Ovary (tissue), 9 donors: ENCODE data around the gene TRAK1. TPM values are rescaled to one million over a fixed set of nuclear protein-coding genes. Genes with fewer than 3 reads are reported as not detected.

Experiments used
- DNase-seq, 5 donors: peaks; one replicate each; pipeline ENCODE4 v3.0.0-alpha.2; 2019 to 2020
- H3K27ac ChIP-seq, 2 donors: fragments of 200-600 bp; one replicate each; pipeline versions ENCODE4 v1.5.1 to v1.8.0; 2019 to 2022
- H3K27me3 ChIP-seq: fragments of 200-600 bp; one replicate; pipeline ENCODE4 v1.8.0; 2022
- H3K36me3 ChIP-seq: fragments of 200-600 bp; sonication (generic); one replicate; pipeline ENCODE4 v1.5.1; 2019
- H3K4me1 ChIP-seq: one replicate; pipeline ENCODE4 v1.8.1; 2013; ENCODE audit warnings: mild to moderate bottlenecking, moderate library complexity; ENCODE audit not compliant: insufficient read depth
- H3K4me3 ChIP-seq: fragments of 200-600 bp; sonication (generic); one replicate; pipeline ENCODE4 v1.5.1; 2017
- H3K9me3 ChIP-seq, 2 donors: fragments of 200-600 bp in 1 of 2; sonication (generic) in 1 of 2; one replicate each; pipeline versions ENCODE4 v1.5.1 to v1.8.1; 2013 to 2019; ENCODE audit warnings: mild to moderate bottlenecking in 1 of 2, moderate library complexity in 1 of 2
- CTCF ChIP-seq, 3 donors: fragments of 450-650 bp in 2 of 3; fragments of 200-600 bp in 1 of 3; IDR thresholded peaks; one replicate each; pipeline versions ENCODE4 v1.5.1 to v1.8.0; 2016 to 2022; ENCODE audit warnings: antibody characterized with exemption in 3 of 3, mild to moderate bottlenecking in 1 of 3
- EP300 ChIP-seq: sonication (generic); formaldehyde crosslinking; IDR thresholded peaks from one replicate; pipeline ENCODE4 v1.6.1; 2017; ENCODE audit warnings: antibody characterized with exemption
- POLR2A ChIP-seq: fragments of 450-650 bp; IDR thresholded peaks from one replicate; pipeline ENCODE4 v1.6.1; 2017; ENCODE audit warnings: antibody characterized with exemption, mild to moderate bottlenecking, moderate library complexity
- WGBS, 3 donors: extraction: QIAGEN DNeasy Blood & Tissue Kit in 1 of 3; methylation state at CpG; one replicate each; pipeline versions ENCODE4 v1.1.5 to v1.1.7; 2013 to 2017; 5-methylcytosine and 5-hydroxymethylcytosine counted together
- intact Hi-C, 4 donors: fragments of 100-400 bp; cut with DNase I; formaldehyde crosslinking; loops; one replicate each; pipeline versions ENCODE4 v1.11.0 to v1.15.1; 2022 to 2023
- polyA plus RNA-seq, 2 donors: library from polyadenylated mRNA; stranded (reverse); fragments of 200-250 nt in 1 of 2; fragments of 350-450 nt in 1 of 2; fragmentation: Illumina TruSeq in 1 of 2; extraction: RNeasy Lipid Tissue Mini Kit (QIAGEN cat#74804) in 1 of 2; gene quantifications; one replicate each; pipeline ENCODE4 v1.2.3, GENCODE V29; 2013 to 2014
- total RNA-seq, 7 donors: library from RNA; depleted of rRNA in 2 of 7; stranded (reverse); fragments of >200 nt in 2 of 7; fragmentation: NEBNext Ultra II Directional in 3 of 7; extraction: Animal tissue kit (Norgen Biotek cat#: 25700) in 3 of 7; gene quantifications; one replicate each; pipeline versions ENCODE4 v1.1.0 to v1.2.4, GENCODE V29; 2016 to 2023
- donor health status: DM: no; HTN: no; CAD: no; lungs with moderate emphysema.
- donor health status: DM: no; HTN: no; CAD: no.
- donor health status: Bipolar disorder and iron deficiency.
- donor health status: DM: yes; HTN: yes; CAD: no.
- donor health status: DM: no; HTN: no; CAD: no.
- donor health status: DM: yes; HTN: yes; CAD: no.

Gene TRAK1
- total and polyA plus RNA-seq, 9 donors: 7.1 to 17.7 (median 14.9) TPM

DNA sequence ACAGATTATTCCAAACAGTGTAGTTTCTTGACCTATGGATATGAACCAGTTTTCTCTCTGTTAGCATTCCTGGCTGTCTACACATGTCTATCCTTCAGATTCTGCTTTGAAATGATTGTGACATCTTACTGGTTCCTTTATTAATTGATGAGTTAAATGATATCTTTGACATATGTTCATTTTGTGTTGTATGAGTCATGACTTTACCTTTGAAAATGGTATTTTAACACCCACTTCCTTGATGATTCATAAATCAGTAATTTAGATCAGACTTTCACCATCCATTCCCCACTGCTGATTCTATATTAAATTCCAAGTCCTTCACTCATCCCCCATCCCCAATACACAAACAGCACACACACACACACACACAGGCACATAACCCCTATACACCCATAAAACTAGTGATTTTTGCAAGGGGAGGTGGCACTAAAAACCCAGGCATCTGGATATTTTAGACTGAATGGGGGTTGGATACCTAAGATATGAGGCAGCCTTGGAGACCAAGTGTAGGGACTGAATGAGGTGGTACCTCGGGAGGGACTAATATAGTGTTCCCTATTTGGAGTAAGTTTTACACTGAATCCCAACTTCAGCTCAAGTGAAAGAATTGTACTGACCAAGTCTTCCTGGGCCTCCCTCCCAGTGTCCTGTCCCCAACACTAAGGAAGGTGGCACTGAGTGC is 165.1 kb downstream of the TRAK1 start:
- no peaks in the 10 kb centered on the region for H3K27me3 ChIP-seq
- H3K36me3 ChIP-seq: no peaks in the 10 kb centered on the region
- no peak overlapping the region for H3K4me3 ChIP-seq
- H3K27ac ChIP-seq: no peak overlapping the region
- intact Hi-C loops: no loop called here
- no peaks in the 10 kb centered on the region for H3K4me1 ChIP-seq
- no peak for TF ChIP-seq EP300
- no peak for TF ChIP-seq POLR2A
- TF ChIP-seq CTCF (IDR thresholded peaks at IDR 0.05): no peak
- 93 to 95% (median 95%) methylated on average over 1 of the region's 1 CpG for WGBS, 3 donors
- no peaks in the 10 kb centered on the region for H3K9me3 ChIP-seq
- DNase-seq: no peak

GRCh38 chr3:42257007-42257406 is 165.8 kb downstream of the TRAK1 start:
- no peaks in the 10 kb centered on the region for H3K36me3 ChIP-seq
- intact Hi-C loops: no loop called here
- no peak for DNase-seq
- no peaks in the 10 kb centered on the region for H3K4me1 ChIP-seq
- no peaks in the 10 kb centered on the region for H3K27me3 ChIP-seq
- no peak overlapping the region for H3K27ac ChIP-seq
- TF ChIP-seq CTCF (IDR thresholded peaks at IDR 0.05) (no peak), EP300 (no peak), POLR2A (no peak)
- 41 to 57% (median 51%) methylated on average over 6 to 7 of the region's 7 CpGs for WGBS, 3 donors
- H3K4me3 ChIP-seq: no peak overlapping the region
- H3K9me3 ChIP-seq: no peaks in the 10 kb centered on the region

DNA sequence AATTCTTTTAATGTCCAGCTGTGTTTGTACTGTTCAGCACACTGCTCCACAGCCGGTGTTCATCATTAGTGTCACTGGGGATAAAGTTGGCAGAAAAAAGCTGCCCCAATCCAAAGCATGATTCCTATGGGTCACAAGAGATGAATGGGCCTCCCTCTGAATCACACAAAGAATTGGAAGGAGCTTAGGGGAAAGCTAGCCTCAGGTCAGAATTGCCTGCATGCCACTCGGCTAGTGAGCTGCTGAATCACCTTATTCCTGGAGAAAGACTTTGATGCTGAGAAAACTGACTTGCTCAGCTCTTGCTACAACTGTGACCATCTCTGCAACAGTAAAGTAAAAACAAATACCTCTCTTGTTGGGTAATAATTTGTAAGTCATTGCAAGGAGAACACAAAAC is 171.4 kb downstream of the TRAK1 start:
- no peaks in the 10 kb centered on the region for H3K27me3 ChIP-seq
- TF ChIP-seq CTCF (IDR thresholded peaks at IDR 0.05) (no peak), EP300 (no peak), POLR2A (no peak)
- no peak overlapping the region for H3K4me3 ChIP-seq
- H3K36me3 ChIP-seq: no peaks in the 10 kb centered on the region
- DNase-seq: no peak
- H3K27ac ChIP-seq: no peak overlapping the region
- peaks cover 2% of the 10 kb centered on the region for H3K4me1 ChIP-seq
- WGBS, 3 donors: 19 to 40% (median 34%) methylated on average over 2 of the region's 2 CpGs
- intact Hi-C loops: no loop called here
- no peaks in the 10 kb centered on the region for H3K9me3 ChIP-seq

- H3K27me3 ChIP-seq: no peaks in the 10 kb centered on the region
- TF ChIP-seq EP300 (no peak), POLR2A (no peak), CTCF (IDR thresholded peaks at IDR 0.05) (no peak)
- intact Hi-C loops: no loop called here
- H3K4me1 ChIP-seq: peaks cover 2% of the 10 kb centered on the region
- H3K27ac ChIP-seq: no peak overlapping the region
- no peaks in the 10 kb centered on the region for H3K36me3 ChIP-seq
- H3K4me3 ChIP-seq: no peak overlapping the region
- DNase-seq: no peak
- peaks cover 0 to 5% of the 10 kb centered on the region in 2 donors for H3K9me3 ChIP-seq
- 10 to 16% (median 10%) methylated on average over 36 to 56 of the region's 56 CpGs for WGBS, 3 donors
Measured at GRCh38 chr3:42263354-42264346, 172.5 kb downstream of the TRAK1 start.
